Gastroesophageal sphincter (tissue), 4 donors: ENCODE data around the gene THSD7A. TPM values are rescaled to one million over a fixed set of nuclear protein-coding genes. Genes with fewer than 3 reads are reported as not detected.
"Not testable (repeated sequence)": the region's sequence is repeated elsewhere in the genome, so short reads cannot be mapped to it uniquely, and the experiment has no call there.

Source experiments
- ATAC-seq: fragments of 150-250 bp; one replicate; pipeline ENCODE4 v1.9.1; 2016; ENCODE audit warnings: mild to moderate bottlenecking, moderate library complexity
- H3K27ac ChIP-seq, 4 donors: fragments of 200-600 bp; sonication (generic) in 3 of 4; 1 replicate in 3 of 4; 2 replicates in 1 of 4; pipeline ENCODE4 v1.5.1; 2016 to 2019
- H3K27me3 ChIP-seq: fragments of 200-600 bp; sonication (generic); one replicate; pipeline ENCODE4 v1.5.1; 2019
- H3K36me3 ChIP-seq, 2 donors: fragments of 200-600 bp; sonication (generic); one replicate each; pipeline ENCODE4 v1.5.1; 2019; ENCODE audit warnings: control low read depth in 1 of 2
- H3K4me1 ChIP-seq, 3 donors: fragments of 200-600 bp; sonication (generic); 1 replicate in 2 of 3; 2 replicates in 1 of 3; pipeline ENCODE4 v1.5.1; 2016 to 2019; ENCODE audit warnings: control low read depth in 2 of 3
- H3K4me3 ChIP-seq, 2 donors: fragments of 200-600 bp; sonication (generic); one replicate each; pipeline ENCODE4 v1.5.1; 2019; ENCODE audit warnings: mild to moderate bottlenecking in 1 of 2, moderate library complexity in 1 of 2
- H3K9me3 ChIP-seq, 3 donors: fragments of 200-600 bp; sonication (generic); one replicate each; pipeline ENCODE4 v1.5.1; 2017 to 2019; ENCODE audit warnings: control low read depth in 2 of 3
- EP300 ChIP-seq: sonication (generic); formaldehyde crosslinking; IDR thresholded peaks from one replicate; pipeline ENCODE4 v1.6.1; 2017; ENCODE audit warnings: antibody characterized with exemption, mild to moderate bottlenecking
- POLR2A ChIP-seq, 2 donors: fragments of 450-650 bp; IDR thresholded peaks; one replicate each; pipeline ENCODE4 v1.6.1; 2017; ENCODE audit warnings: antibody characterized with exemption in 2 of 2, mild to moderate bottlenecking in 2 of 2, moderate library complexity in 1 of 2
- POLR2AphosphoS5 ChIP-seq: sonication (generic); formaldehyde crosslinking; IDR thresholded peaks from one replicate; pipeline ENCODE4 v1.6.1; 2017; ENCODE audit warnings: antibody characterized with exemption
- WGBS, 2 donors: methylation state at CpG; one replicate each; pipeline ENCODE4 v1.1.5; 2018; ENCODE audit warnings: low coverage in 1 of 2; 5-methylcytosine and 5-hydroxymethylcytosine counted together
- total RNA-seq, 4 donors: library from RNA; depleted of rRNA; stranded (reverse); fragments of >200 nt; gene quantifications; one replicate each; pipeline ENCODE4 v1.1.0, GENCODE V29; 2016
- TF ChIP-seq, protein P1 (sequence below), 4 experiments: fragments of 200-600 bp in 2 of 4; fragments of 450-650 bp in 2 of 4; sonication (generic) in 1 of 4; IDR thresholded peaks; one replicate each; pipeline ENCODE4 v1.5.1; 2017 to 2019; ENCODE audit warnings: antibody characterized with exemption in 4 of 4, mild to moderate bottlenecking in 2 of 4, moderate library complexity in 2 of 4

THSD7A gene
- total RNA-seq, 4 donors from 2014 or later = 2.9 to 6.2 (median 3.9) TPM

DNA sequence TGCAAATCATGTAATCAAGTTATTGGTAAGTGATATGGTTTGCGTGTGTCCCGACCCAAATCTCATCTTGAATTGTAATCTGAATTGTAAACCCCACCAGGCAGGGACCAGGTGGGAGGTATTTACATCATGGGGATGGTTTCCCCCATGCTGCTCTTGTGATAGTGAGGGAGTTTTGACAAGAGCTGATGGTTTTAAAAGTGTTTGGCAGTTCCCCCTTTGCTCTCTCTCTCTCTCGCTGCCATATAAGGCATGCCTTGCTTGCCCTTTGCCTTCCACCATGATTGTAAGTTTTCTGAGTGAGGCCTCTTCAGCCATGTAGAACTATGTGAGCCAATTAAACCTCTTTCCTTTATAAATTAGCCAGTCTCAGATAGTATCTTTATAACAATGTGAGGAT is 302.6 kb downstream of the THSD7A start:
- Histone ChIP-seq H3K4me3 (no peak overlapping the region), H3K9me3 (no peaks in the 10 kb centered on the region), H3K36me3 (no peaks in the 10 kb centered on the region), H3K4me1 (no peaks in the 10 kb centered on the region), H3K27ac (no peak overlapping the region), H3K27me3 (no peaks in the 10 kb centered on the region)
- no peak for ATAC-seq
- WGBS, 2 donors = 30 to 57% methylated on average over 3 of the region's 3 CpGs
- TF ChIP-seq POLR2AphosphoS5 (no peak), POLR2A (IDR thresholded peaks at IDR 0.05) (no peak), EP300 (no peak)
- TF ChIP-seq, protein P1, sequence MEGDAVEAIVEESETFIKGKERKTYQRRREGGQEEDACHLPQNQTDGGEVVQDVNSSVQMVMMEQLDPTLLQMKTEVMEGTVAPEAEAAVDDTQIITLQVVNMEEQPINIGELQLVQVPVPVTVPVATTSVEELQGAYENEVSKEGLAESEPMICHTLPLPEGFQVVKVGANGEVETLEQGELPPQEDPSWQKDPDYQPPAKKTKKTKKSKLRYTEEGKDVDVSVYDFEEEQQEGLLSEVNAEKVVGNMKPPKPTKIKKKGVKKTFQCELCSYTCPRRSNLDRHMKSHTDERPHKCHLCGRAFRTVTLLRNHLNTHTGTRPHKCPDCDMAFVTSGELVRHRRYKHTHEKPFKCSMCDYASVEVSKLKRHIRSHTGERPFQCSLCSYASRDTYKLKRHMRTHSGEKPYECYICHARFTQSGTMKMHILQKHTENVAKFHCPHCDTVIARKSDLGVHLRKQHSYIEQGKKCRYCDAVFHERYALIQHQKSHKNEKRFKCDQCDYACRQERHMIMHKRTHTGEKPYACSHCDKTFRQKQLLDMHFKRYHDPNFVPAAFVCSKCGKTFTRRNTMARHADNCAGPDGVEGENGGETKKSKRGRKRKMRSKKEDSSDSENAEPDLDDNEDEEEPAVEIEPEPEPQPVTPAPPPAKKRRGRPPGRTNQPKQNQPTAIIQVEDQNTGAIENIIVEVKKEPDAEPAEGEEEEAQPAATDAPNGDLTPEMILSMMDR (IDR thresholded peaks at IDR 0.05) = no peak

DNA sequence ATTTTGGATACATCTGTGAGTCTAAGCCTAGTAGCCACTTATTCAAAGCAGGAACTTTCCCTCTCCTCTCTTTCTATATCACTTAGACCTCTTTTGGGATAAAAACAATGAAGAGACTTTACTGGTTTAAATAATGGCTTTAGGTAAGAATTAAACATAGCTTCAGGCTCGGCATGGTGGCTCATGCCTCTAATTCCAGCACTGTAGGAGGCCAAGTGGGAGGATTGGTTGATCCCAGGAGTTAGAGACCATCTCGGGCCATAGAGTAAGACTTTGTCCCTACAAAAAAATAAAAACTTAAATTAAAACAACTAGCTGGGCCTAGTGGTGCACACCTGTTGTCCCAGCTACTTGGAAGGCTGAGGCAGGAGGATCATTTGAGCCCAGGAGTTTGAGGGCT is 304.3 kb downstream of the THSD7A start:
- no peak for ATAC-seq
- Histone ChIP-seq H3K4me1 (no peaks in the 10 kb centered on the region), H3K27ac (no peak overlapping the region), H3K27me3 (no peaks in the 10 kb centered on the region), H3K36me3 (no peaks in the 10 kb centered on the region), H3K4me3 (no peak overlapping the region), H3K9me3 (no peaks in the 10 kb centered on the region)
- no peak for TF ChIP-seq EP300
- TF ChIP-seq, protein P1 (IDR thresholded peaks at IDR 0.05) = no peak
- TF ChIP-seq POLR2AphosphoS5 = no peak
- no peak for TF ChIP-seq POLR2A (IDR thresholded peaks at IDR 0.05)
- 100% methylated on average over 1 to 2 of the region's 2 CpGs for WGBS, 2 donors

DNA sequence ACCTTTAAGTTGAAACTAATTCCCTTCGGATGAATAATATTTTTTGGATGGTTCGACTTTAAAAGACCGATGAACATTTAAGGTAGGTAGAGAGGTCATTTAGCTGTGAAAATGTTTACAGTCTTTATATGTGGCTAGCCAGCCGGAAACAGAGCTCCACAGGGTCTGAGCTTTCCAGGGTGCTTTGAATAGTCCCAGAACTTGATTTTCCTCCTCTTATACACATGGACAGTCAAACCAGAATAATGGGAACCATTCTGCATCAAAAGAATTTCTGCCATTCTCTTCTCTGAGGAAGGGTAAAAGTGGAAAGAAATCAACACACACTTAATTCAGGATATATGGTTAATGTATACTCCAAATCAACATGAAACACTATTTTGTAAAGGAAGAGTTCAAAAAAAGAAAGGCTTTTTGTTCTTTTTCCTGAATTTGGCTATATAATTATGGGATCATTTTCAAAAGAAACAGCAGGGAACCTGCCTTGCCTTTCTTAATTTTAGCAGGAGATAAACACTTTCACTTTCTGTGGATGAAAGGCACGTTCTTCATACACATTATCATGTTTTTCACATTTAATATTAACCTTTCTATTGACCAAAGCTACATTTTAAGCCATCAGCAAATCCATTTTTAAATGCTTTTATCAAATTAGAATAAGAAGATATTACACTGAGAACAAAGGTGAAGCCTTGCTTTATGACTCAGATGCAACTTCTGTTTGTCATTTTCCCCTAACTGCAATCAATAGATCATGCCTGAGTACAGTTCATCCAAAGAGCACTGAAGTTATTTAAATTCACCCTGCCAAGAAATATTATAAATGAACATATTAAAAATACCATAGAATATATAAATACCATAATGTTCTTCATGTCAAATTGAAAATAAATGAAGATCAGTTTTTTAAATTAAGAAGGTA is 307.3 kb downstream of the THSD7A start:
- peak overlapping the region in 1 of 2 donors; percentile 1 for H3K4me3 ChIP-seq
- no peak for ATAC-seq
- WGBS, 2 donors = 53 to 68% methylated on average over 5 of the region's 5 CpGs
- H3K4me1 ChIP-seq = no peaks in the 10 kb centered on the region
- no peaks in the 10 kb centered on the region for H3K36me3 ChIP-seq
- H3K27me3 ChIP-seq = no peaks in the 10 kb centered on the region
- H3K27ac ChIP-seq = no peak overlapping the region
- no peaks in the 10 kb centered on the region for H3K9me3 ChIP-seq
- no peak for TF ChIP-seq EP300
- TF ChIP-seq, protein P1 (IDR thresholded peaks at IDR 0.05) = no peak
- no peak for TF ChIP-seq POLR2AphosphoS5
- no peak for TF ChIP-seq POLR2A (IDR thresholded peaks at IDR 0.05)

DNA sequence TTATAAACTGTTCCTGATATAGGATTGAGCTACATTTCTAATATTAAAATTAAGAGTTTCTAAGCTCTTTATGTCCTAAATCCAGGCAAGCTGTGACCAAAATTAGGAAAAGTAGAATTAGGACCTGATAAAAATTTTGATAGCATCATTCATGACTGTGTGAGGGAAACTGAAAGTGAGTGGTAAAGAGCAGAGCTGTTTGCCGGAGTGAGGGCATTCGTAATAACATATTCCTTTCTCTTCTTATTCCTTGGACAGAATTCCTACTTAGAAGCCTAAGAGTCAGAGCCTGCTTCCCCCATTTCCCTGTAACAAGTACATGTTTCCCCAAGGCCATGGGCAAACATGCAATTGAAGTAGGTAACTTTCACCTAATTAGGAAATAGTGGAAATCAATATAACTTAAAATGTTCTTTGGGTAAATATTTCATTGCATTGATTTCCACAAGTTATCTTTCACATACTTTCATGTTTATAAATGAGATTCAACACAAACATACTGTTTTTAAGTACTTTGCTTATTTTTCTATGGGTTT is 310.0 kb downstream of the THSD7A start:
- not testable (repeated sequence) for H3K36me3 ChIP-seq, H3K9me3 ChIP-seq, H3K4me1 ChIP-seq, H3K27me3 ChIP-seq, ATAC-seq, H3K4me3 ChIP-seq, H3K27ac ChIP-seq
- WGBS, 2 donors = 42 to 63% methylated on average over 2 of the region's 2 CpGs

DNA sequence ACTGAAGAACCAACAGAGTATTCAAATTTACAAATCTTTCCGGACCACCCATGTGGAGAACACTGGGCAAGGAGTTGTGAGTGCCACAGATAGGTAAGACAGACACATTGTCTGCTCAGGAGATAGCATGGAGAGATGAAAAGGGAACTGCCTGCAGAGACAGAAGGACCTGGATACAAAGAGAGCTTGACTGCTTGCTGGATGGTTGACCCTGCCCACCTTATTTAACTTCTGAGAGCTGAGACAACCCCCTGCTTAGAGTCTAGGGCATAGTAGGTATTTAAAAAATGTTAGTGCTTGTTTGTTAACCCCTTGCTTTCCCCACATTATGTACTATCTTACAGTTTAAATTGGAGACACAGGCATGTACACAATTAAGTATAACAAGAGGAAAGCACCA is 314.1 kb downstream of the THSD7A start:
- WGBS, 2 donors = 82% methylated on average over 1 of the region's 1 CpG; no CpG with 5 or more reads in 1 of the 2 donors
- no peaks in the 10 kb centered on the region for H3K9me3 ChIP-seq
- TF ChIP-seq, protein P1 (IDR thresholded peaks at IDR 0.05) = no peak
- TF ChIP-seq POLR2A (IDR thresholded peaks at IDR 0.05) (no peak), POLR2AphosphoS5 (no peak), EP300 (no peak)
- no peaks in the 10 kb centered on the region for H3K4me1 ChIP-seq
- no peaks in the 10 kb centered on the region for H3K36me3 ChIP-seq
- no peaks in the 10 kb centered on the region for H3K27me3 ChIP-seq
- H3K27ac ChIP-seq = no peak overlapping the region
- no peak for ATAC-seq
- no peak overlapping the region for H3K4me3 ChIP-seq
